Activated CD4-positive, alpha-beta T cell treated with anti-CD3 and anti-CD28 coated beads, Interleukin-2, amount 10 ng/mL, durations not matched to agents 24 days and 14 days (primary cell): Measurements from ENCODE around the gene UBE2E3. TPM values are rescaled to one million over a fixed set of nuclear protein-coding genes. Genes with fewer than 3 reads are reported as not detected.
"Not testable (repeated sequence)": the region's sequence is repeated elsewhere in the genome, so short reads cannot be mapped to it uniquely, and the experiment has no call there.

Source experiments
- DNase-seq: peaks from one replicate; pipeline ENCODE4 v3.0.0; 2022
- H3K27ac Mint-ChIP-seq: one replicate; pipeline ENCODE4 v1.8.0; 2022; ENCODE audit warnings: mild to moderate bottlenecking, mixed read lengths
- H3K27me3 Mint-ChIP-seq: one replicate; pipeline ENCODE4 v1.8.0; 2022; ENCODE audit warnings: mixed read lengths
- H3K36me3 Mint-ChIP-seq: one replicate; pipeline ENCODE4 v1.8.0; 2022; ENCODE audit warnings: low read depth, mild to moderate bottlenecking, mixed read lengths
- H3K4me1 Mint-ChIP-seq: one replicate; pipeline ENCODE4 v1.8.0; 2021; ENCODE audit warnings: mixed read lengths
- H3K4me3 Mint-ChIP-seq: one replicate; pipeline ENCODE4 v1.8.0; 2022; ENCODE audit warnings: mild to moderate bottlenecking, moderate library complexity, mixed read lengths
- H3K9me3 Mint-ChIP-seq: one replicate; pipeline ENCODE4 v1.8.0; 2021; ENCODE audit warnings: mixed read lengths
- intact Hi-C: fragments of 100-400 bp; cut with micrococcal nuclease; formaldehyde crosslinking; loops from one replicate; pipeline ENCODE4 v1.15.1; 2023
- total RNA-seq: library from RNA; stranded (reverse); gene quantifications from 2 replicates; pipeline ENCODE4 v1.2.3, GENCODE V29; 2022

The UBE2E3 gene
- total RNA-seq, 1 donor from 2014 or later: 54.9 TPM

DNA sequence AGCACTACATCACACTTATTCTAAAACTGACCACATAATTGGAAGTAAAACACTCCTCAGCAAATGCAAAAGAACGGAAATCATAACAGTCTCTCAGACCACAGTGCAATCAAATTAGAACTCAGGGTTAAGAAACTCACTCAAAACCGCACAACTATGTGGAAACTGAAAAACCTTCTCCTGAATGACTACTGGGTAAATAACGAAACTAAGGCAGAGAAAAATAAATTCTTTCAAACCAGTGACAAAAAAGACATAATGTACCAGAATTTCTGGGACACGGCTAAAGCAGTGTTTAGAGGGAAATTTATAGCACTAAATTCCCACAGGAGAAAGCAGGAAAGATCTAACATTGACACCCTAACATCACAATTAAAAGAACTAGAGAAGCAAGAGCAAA is 111.5 kb downstream of the UBE2E3 start:
- intact Hi-C loops, H3K27me3 Mint-ChIP-seq, H3K4me3 Mint-ChIP-seq, DNase-seq, H3K27ac Mint-ChIP-seq, H3K36me3 Mint-ChIP-seq, H3K4me1 Mint-ChIP-seq: not testable (repeated sequence)
- H3K9me3 Mint-ChIP-seq: peaks cover 27% of the 10 kb centered on the region

DNA sequence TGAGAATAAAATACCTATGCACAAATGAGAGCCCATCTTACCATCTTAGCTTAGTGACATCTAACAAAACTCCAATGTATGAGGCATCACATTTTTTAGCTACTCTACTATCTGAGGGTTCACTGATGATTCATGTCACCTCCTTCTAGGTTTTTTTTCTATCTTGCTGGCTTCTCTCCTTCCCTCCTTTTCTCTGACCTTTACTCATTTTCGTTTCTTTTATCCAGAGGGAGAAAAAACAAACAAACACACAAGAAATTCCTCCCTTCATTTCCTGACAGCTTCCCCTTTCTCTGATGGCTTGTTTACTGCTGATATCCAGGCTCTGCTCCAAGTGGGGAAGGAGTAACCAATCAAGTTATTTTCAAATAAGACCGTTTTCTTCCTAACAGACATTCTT is 115.1 kb downstream of the UBE2E3 start:
- intact Hi-C loops: no loop called here
- H3K9me3 Mint-ChIP-seq: peaks cover 27% of the 10 kb centered on the region
- peaks cover 4% of the 10 kb centered on the region for H3K27me3 Mint-ChIP-seq
- no peak for DNase-seq
- H3K27ac Mint-ChIP-seq: no peak overlapping the region
- H3K4me3 Mint-ChIP-seq: no peak overlapping the region
- H3K4me1 Mint-ChIP-seq: no peaks in the 10 kb centered on the region
- H3K36me3 Mint-ChIP-seq: peaks cover 3% of the 10 kb centered on the region

DNA sequence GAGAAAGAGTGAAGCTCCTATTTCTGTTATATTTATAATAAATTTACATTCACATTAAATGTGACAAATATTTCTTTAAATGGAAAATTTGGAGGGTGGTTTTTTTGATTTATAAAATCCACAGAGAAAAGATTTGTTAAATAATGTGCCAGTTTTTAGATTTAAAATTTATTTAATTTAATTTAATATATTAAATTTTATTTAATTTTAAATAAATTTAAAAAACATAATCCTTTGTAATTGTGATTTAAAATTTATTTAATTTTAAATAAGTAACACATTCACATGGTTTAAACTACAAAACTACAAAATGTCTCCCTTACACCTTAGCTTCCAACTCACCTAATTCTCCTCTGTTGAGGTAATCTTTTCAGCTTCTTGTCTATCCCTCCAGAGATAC is 123.3 kb downstream of the UBE2E3 start:
- Mint-ChIP-seq H3K9me3 (no peaks in the 10 kb centered on the region), H3K27me3 (no peaks in the 10 kb centered on the region), H3K4me3 (no peak overlapping the region), H3K27ac (no peak overlapping the region), H3K4me1 (peaks cover 35% of the 10 kb centered on the region), H3K36me3 (peaks cover under 1% of the 10 kb centered on the region)
- intact Hi-C loops: loop anchor here (1.0 to 5.0 kb wide), 4 partner anchors 201 to 612 kb away; no protein-coding TSS in a partner anchor
- no peak for DNase-seq

DNA sequence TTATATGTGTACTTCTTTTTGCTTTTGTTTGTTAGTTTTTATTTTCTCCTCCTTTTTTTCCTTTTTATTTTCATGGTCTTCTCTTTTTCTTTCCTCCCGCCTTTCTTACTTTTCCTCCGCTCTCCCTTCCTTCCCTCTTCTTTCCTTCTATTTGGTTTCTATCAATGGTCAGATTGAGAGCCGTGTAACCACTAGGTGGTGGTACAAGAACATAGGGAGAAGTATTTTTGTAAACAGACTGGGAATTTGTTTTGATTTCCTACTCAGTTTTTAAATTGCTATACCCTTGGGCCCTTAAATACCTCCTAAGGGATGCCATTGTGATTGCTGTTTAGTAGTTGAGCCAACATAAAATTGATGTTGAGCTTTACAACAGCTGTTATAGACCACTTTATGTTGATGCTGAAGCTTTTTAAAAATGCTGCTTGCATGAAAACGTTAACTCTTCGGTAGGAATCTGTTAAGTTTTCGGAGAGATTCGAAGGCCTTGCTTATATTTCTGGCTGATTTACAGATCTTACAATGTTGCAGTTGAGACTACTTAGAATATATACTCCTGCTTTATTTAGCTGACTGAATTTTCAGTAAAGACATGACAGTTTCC is 124.2 kb downstream of the UBE2E3 start:
- peak; percentile 79 for DNase-seq
- Mint-ChIP-seq H3K27ac (peak overlapping the region; percentile 30), H3K4me1 (peaks cover 43% of the 10 kb centered on the region)

DNA sequence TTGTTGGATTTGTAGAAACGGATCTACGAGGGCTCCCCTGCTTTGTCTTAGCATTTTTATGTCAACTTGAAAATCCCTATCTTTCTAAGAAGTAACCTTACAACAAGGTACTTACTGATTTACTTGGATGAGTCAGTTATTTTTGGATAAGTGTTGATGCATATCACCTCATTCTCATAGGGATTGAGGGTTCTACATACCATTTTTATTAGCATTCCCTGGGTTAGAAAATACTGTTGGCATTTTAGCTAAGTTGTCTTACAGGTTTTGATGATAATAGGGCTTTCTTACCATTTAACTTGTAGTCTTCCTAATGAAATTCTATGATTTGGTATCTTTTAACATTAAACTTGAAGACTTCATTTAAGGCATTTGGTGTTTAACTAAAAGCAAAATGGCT is 125.2 kb downstream of the UBE2E3 start:
- Mint-ChIP-seq H3K4me3 (peak overlapping the region; percentile 77), H3K36me3 (peaks cover 9% of the 10 kb centered on the region), H3K4me1 (peaks cover 47% of the 10 kb centered on the region), H3K27me3 (no peaks in the 10 kb centered on the region), H3K27ac (peak overlapping the region; percentile 97), H3K9me3 (peaks cover 9% of the 10 kb centered on the region)
- intact Hi-C loops: loop anchor here (5.0 kb wide), 1 partner anchor 72 kb away; no protein-coding TSS in a partner anchor
- no peak for DNase-seq

More for the DNA sequence above, 124.2 kb downstream of the UBE2E3 start:
- intact Hi-C loops: loop anchor here (1.0 to 5.0 kb wide), 5 partner anchors 73 to 611 kb away; no protein-coding TSS in a partner anchor
- Mint-ChIP-seq H3K36me3 (peaks cover 2% of the 10 kb centered on the region), H3K27me3 (no peaks in the 10 kb centered on the region), H3K4me3 (peak overlapping the region; percentile 13), H3K9me3 (peaks cover 2% of the 10 kb centered on the region)

DNA sequence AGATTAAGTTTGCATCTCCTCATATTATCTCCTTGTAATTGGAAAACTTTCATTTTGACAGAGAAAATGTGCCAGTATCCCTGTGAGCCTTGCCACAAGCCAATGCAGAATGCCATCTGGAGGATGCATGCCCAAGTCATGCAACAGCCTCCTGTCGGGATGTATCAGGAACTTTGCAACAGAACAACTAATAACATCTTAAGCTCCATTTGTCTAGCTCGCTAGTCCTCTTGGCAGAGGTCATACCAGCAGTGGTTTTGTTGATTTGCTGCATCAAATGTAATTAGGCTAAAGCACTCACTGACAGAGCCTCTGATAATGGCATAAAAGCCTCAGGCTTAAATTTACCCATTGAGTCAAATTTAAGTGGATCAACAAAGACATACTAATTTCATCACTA is 125.8 kb downstream of the UBE2E3 start:
- Mint-ChIP-seq H3K36me3 (peaks cover 13% of the 10 kb centered on the region), H3K27me3 (no peaks in the 10 kb centered on the region), H3K27ac (peak overlapping the region; percentile 97), H3K4me3 (peak overlapping the region; percentile 77), H3K9me3 (peaks cover 12% of the 10 kb centered on the region), H3K4me1 (peaks cover 49% of the 10 kb centered on the region)
- peak; percentile 64 for DNase-seq
- intact Hi-C loops: loop anchor here (1.0 to 5.0 kb wide), 6 partner anchors 22 to 351 kb away; partner anchors contain the start of gene ITGA4

DNA sequence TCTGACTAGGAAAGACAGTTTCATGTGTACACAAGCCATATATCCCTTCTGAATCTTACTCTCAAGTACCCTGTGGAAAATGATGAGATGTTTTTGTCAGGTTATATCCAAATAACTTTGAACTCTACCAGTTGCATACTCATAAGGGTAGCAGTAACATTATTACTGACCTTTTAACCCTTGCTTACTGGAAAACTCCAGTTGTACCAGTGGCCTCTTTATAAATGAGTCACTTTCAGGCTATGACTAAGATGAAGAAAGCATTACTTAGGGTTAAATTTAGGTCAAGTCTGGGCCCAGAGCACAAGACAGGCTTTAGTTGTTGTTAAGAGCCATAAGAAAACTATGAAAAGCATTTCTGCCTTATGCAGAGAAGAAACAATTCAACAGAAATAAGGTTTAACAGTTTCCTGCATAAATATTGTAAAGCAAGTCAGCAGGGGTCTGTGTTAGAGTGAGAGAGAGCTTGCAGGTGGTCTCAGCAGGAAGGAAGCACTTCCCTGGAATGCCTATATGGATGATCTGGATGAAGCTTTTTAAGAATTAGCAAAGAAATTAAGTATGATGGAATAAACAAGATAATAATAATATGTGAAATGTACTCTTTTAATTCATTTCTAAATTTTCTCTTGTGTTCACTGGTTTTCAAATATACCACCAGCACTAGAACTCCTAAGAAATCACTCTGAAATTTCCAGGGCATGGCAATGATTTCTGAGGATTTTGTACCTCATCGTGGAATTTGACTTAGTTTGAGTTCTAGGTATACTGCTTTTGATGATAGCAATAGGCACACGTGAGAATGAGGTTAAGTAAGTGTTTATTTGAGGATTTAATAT is 126.6 kb downstream of the UBE2E3 start:
- H3K4me1 Mint-ChIP-seq: peaks cover 49% of the 10 kb centered on the region
- H3K27me3 Mint-ChIP-seq: no peaks in the 10 kb centered on the region
- peak; percentile 81 for DNase-seq
- H3K9me3 Mint-ChIP-seq: peaks cover 12% of the 10 kb centered on the region
- intact Hi-C loops: loop anchor here (1.0 to 5.0 kb wide), 8 partner anchors 16 to 350 kb away; partner anchors contain the start of gene ITGA4
- peak overlapping the region; percentile 97 for H3K27ac Mint-ChIP-seq
- H3K4me3 Mint-ChIP-seq: peak overlapping the region; percentile 74
- peaks cover 13% of the 10 kb centered on the region for H3K36me3 Mint-ChIP-seq

GRCh38 chr2:181107628-181107945 is 127.2 kb downstream of the UBE2E3 start:
- Mint-ChIP-seq H3K27ac (peak overlapping the region; percentile 97), H3K4me1 (peaks cover 49% of the 10 kb centered on the region), H3K4me3 (no peak overlapping the region), H3K27me3 (no peaks in the 10 kb centered on the region), H3K9me3 (peaks cover 12% of the 10 kb centered on the region), H3K36me3 (peaks cover 13% of the 10 kb centered on the region)
- intact Hi-C loops: loop anchor here (1.0 to 5.0 kb wide), 4 partner anchors 16 to 70 kb away; no protein-coding TSS in a partner anchor
- no peak for DNase-seq

- Mint-ChIP-seq H3K27ac (no peak overlapping the region), H3K36me3 (peaks cover 16% of the 10 kb centered on the region), H3K9me3 (peaks cover 20% of the 10 kb centered on the region), H3K27me3 (no peaks in the 10 kb centered on the region), H3K4me1 (peaks cover 34% of the 10 kb centered on the region), H3K4me3 (no peak overlapping the region)
- peak; percentile 38 for DNase-seq
- intact Hi-C loops: no loop called here
Measured at GRCh38 chr2:181111059-181111458, 130.7 kb downstream of the UBE2E3 start.

DNA sequence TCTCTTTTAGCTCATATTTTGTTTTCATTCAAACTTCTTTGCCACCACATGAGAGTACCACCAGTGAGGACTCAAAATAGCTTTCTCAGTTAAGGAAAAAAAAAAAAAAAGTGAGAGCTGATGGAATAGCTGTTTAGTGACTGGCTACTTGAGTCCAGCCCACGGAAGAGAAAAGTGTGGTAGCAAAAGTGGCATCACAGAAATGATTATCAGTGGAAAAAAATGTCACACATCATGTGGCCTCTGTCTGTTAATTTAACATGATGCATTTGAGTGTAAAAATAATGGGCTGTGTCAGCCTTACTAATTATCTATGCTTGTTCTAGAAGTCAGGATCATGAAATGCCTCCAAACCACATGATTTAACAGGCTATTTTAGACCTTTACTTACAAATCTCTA is 132.5 kb downstream of the UBE2E3 start:
- Mint-ChIP-seq H3K27ac (no peak overlapping the region), H3K4me3 (no peak overlapping the region), H3K36me3 (peaks cover 19% of the 10 kb centered on the region), H3K9me3 (peaks cover 24% of the 10 kb centered on the region), H3K4me1 (peaks cover 27% of the 10 kb centered on the region), H3K27me3 (no peaks in the 10 kb centered on the region)
- peak; percentile 39 for DNase-seq
- intact Hi-C loops: no loop called here
